NB4 (cell line): ENCODE data around the gene SPARC.

ENCODE experiments used
- CTCF ChIP-seq: IDR thresholded peaks from one replicate; pipeline ENCODE4 v1.5.1; 2012; ENCODE audit warnings: low read depth, low read length
- POLR2A ChIP-seq: IDR thresholded peaks from 2 replicates; pipeline ENCODE4 v1.6.1; 2011; ENCODE audit warnings: mild to moderate bottlenecking; ENCODE audit not compliant: insufficient read length; ENCODE audit errors: extremely low read depth

DNA sequence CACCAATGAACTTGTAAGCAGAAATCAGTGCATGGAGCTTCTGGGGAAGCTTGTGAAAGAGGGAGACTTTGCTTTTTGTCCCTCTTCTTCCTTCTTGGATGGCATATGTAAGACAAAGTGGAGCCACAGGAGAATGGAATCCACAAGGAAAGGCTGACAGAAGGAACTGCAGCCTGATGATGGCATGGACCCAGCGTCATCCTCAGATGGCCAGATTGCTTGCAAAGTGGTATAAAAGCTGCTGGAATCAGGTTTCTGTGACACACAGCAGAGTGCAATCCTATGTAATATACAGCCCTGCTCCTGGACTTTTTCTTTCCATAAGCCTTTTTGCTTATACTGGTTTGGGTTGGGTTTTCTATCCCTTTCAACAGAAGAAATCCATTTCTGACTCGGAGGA, 31.4 kb upstream of the SPARC start:
- TF ChIP-seq POLR2A (no peak), CTCF (no peak)
